SK-MEL-5 (cell line): Measurements from ENCODE around the gene ABTB1. TPM values are rescaled to one million over a fixed set of nuclear protein-coding genes. Genes with fewer than 3 reads are reported as not detected.
"Not testable (repeated sequence)": the region's sequence is repeated elsewhere in the genome, so short reads cannot be mapped to it uniquely, and the experiment has no call there.

Experiments
- DNase-seq: peaks from one replicate; pipeline ENCODE4 v3.0.0-alpha.2; 2016; ENCODE audit warnings: low read depth, low spot score
- in situ Hi-C: cut with HindIII; loops from 2 replicates; pipeline ENCODE4 v1.10.0; 2016; ENCODE audit warnings: low sequenced_read_pairs, high pct_unique_total_duplicates, low pct_unique_long_range_greater_than_20kb
- total RNA-seq: library from RNA; depleted of rRNA; stranded (reverse); fragments of >200 nt; shearing (Covaris generic); gene quantifications from 2 replicates; pipeline ENCODE4 v1.2.3, GENCODE V29; 2014

The ABTB1 gene
- total RNA-seq, 1 experiment from 2014 or later: 1.1 TPM

DNA sequence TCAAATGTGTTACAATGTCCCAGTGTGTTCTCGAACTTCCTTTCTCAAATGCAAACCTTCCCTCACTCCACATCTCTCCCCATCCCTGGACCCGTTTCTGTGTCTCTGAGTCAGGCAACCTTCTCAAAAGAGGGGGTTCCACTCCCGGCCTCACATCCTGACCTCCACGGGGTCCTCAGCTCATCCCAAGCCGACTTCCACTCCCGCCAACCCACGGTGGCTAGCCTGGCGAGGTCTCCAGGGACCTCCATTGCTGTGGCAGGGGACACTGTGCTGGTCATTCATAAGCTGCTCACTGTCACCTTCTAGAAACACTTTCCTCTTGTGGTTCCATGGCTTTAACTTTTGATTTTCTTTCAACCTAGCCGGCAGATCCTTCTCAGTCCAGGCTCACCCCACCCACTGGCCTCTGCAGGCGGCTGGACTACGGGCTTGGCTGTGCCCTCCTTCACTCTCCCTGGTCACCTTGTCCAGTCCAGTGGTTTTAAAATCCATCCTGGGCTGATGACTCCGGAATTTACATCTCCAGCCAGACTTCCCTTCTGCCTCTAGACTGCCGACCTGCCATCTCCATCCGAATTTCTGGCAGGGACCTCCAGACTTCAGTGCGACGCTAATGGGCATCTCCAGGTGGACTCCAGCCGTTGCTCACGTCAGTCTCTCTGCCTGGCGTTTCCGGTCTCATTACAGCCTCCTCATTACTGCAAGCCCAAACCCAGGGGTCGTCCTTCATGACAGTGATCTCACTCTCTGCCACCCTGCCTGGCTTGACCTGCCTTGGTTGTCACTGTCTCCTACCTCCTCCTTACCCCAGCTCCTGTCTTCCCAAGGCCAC is 20.0 kb downstream of the ABTB1 start:
- DNase-seq: no peak
- in situ Hi-C loops: no loop called here

DNA sequence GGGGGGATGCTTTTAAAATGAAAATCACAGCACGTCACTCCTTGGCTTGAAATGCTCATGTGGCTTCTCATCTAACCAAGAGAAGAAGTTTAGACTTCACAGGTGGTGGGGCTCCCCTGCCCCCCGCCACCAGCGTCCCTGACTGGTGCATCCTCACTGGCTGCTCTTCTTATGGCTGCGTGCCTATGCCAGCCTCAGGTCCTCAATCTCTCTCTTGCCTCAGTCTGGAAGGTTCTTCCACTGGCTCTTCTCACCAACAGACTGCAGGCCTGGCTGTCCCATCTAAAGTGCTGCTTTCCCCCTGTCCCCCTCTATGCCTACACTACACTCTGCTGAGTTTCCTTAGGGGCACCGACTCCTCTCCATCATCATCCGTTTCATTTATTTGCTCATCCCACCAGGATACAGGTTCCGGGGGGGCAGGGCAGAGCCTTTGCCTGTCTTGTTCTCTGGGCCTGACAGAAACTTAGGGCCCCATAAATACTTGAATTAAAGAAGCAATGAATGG is 20.6 kb downstream of the ABTB1 start:
- no peak for DNase-seq
- in situ Hi-C loops: no loop called here

GRCh38 chr3:127694467-127695215 is 21.9 kb downstream of the ABTB1 start:
- DNase-seq: peak; percentile 71
- in situ Hi-C loops: no loop called here

DNA sequence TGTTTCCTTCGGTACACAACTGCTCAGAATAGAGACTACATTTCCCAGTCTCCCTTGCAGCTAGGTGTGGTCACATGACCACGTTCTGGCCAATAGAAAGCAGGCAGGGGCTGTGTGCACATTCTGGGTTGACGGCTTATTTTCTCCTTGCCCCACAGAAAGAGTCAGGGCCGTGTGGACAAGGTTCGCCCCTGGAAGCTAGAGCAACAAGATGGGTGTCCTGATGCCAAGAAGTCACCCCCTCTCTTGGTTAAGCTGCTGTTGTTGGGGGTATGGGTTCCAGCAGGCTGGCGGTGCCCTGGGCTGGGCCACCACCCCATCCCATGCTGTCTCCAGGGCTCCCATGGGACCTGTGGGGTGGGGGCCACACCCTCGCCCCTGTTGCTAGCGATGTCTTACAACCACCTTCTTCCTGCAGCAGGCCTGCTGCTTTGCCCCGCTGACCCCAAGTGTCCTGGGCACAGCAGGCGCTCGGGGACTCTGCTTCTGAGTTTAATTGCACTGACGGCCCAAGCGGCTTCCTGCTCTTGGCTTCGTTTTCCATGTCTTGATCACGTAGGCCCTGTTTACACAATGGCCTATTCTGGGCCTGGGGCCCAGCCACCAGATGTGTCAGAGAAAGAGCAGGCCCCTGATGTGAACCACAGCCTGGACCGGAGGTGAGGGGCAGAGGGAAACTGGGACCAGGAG is 24.9 kb downstream of the ABTB1 start:
- in situ Hi-C loops: no loop called here
- peak; percentile 88 for DNase-seq

DNA sequence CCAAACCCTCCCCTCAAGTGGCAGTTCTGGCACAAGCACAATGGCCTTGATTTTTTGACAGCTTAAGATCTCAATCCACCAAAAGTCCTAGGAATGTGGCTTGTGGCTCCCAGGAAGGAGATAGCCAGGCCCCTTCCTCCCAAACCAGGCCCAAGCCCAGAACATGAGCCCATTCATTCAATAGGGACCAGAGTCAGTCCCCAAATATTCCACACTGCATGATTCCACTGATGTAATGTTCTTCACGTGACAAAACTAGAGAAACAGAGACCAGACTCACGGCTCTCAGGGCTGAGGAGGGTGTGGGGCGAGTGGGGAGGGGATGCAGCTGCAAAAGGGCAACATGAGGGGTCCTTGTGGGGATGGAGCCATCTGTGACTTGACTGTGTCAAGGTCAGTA is 25.5 kb downstream of the ABTB1 start:
- in situ Hi-C loops: no loop called here
- DNase-seq: no peak

DNA sequence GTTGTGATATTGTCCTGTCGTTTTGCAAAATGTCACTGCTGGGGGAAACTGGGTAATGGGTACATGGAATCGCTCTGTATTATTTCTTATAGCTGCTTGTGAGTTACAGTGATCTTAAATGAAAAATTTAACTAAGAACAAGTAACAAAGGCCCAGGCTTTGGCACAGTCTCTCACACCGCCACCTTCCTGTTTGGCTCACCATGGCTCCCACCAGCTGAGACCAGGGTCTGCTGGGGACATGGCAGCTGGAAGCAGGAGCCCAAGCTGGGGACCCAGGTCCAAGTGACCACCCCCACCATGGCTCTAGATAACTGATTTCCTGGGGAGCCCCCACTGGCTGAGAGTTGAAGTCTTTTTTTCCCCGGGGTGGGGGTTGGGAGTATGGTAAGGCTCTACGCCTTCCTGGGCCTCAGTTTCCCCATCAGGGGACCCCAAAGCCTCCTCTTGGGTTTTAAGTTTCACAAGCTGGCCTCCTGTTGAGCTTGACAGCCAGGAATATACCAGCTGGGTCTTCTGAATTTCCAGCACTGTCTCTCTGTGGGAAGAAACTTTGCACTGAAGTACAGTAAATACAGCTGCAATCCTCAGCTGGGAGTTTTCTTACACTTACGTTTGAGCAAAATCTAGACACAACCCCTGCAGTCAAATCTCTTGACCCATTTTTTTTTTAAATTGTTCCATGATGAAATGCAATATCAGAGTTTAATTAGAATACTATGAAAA is 26.1 kb downstream of the ABTB1 start:
- in situ Hi-C loops: no loop called here
- DNase-seq: no peak

- no peak for DNase-seq
- in situ Hi-C loops: no loop called here
Observed at GRCh38 chr3:127699416-127700300, 26.9 kb downstream of the ABTB1 start.

GRCh38 chr3:127700406-127700805 is 27.7 kb downstream of the ABTB1 start:
- in situ Hi-C loops: no loop called here
- DNase-seq: no peak

- in situ Hi-C loops: no loop called here
- no peak for DNase-seq
Observed at GRCh38 chr3:127701280-127701911, 28.6 kb downstream of the ABTB1 start.

- in situ Hi-C loops: no loop called here
- DNase-seq: no peak
Observed at GRCh38 chr3:127702151-127702578, 29.4 kb downstream of the ABTB1 start.

DNA sequence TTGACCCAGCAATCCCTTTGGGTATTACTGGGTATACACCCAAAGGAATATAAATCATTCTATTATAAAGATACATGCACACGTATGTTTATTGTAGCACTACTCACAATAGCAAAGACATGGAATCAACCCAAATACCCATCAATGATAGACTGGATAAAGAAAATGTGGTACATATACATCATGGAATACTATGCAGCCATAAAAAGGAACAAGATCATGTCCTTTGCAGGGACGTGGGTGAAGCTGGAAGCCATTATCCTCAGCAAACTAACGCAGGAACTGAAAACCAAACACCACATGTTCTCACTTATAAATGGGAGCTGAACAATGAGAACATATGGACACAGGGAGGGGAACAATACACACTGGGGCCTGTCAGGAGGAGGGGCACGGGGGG is 32.1 kb downstream of the ABTB1 start:
- DNase-seq, in situ Hi-C loops: not testable (repeated sequence)

- no peak for DNase-seq
- in situ Hi-C loops: no loop called here
Observed at GRCh38 chr3:127706312-127706711, 33.6 kb downstream of the ABTB1 start.

GRCh38 chr3:127706785-127707351 is 34.1 kb downstream of the ABTB1 start:
- no peak for DNase-seq
- in situ Hi-C loops: no loop called here

- in situ Hi-C loops: no loop called here
- no peak for DNase-seq
Observed at GRCh38 chr3:127707851-127708411, 35.2 kb downstream of the ABTB1 start.

GRCh38 chr3:127708837-127709236 is 36.1 kb downstream of the ABTB1 start:
- no peak for DNase-seq
- in situ Hi-C loops: no loop called here
